HG03460 (cell line): ENCODE data around the gene DHRSX.
"Not testable (repeated sequence)": the region's sequence is repeated elsewhere in the genome, so short reads cannot be mapped to it uniquely, and the experiment has no call there.

ENCODE experiments used
- ATAC-seq: cut with Tn5 transposase; IDR thresholded peaks from one replicate; pipeline ENCODE4 v1.9.1; 2021; ENCODE audit not compliant: unreplicated experiment

The DHRSX gene

GRCh38 chrX:2401590-2402360 is 99.0 kb downstream of the DHRSX start:
- no peak for ATAC-seq

DNA sequence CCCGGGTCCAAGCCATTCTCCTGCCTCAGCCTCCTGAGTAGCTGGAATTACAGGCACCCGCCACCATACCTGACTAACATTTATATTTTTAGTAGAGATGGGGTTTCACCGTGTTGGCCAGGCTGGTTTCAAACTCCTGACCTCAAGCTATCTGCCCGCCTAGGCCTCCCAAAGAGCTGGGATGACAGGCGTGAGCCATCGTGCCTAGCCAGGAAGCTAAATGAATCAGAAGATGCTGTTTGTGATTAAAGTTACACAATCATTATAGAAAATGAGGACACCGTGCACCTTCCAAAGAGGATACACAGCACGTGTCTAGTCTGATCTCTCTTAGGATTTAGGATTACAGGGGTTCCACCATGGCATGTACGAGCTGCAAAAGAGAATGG is 99.6 kb downstream of the DHRSX start:
- no peak for ATAC-seq

DNA sequence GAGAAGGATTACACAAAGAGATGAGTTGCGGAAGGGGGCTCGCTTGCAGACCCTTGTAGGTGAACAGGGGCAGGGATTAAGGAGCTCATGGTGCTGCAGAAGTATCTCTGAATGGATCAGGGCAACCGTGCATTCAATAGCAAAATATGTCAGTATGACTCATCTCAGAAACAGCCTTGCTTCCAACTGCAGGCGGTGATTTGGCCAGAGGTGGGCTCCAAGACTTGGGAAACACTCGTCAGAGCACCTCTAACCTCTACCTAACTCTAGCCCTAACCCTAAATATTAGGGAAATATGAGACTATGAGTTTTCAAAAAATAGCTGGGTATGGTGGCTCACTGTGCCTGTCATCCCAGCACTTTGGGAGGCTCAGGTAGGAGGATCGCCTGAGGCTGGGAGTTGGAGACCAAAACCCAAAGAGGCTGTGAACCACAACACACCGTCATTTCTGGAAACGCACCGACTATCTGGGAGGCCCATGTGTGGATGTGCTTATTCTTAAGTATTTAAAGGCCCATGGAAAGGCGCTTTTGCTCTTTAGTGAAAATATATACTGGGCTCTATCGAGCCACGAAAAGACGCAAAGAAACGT is 102.6 kb downstream of the DHRSX start:
- ATAC-seq, result no peak

- ATAC-seq, result no peak
Observed at GRCh38 chrX:2397229-2398063, 103.3 kb downstream of the DHRSX start.

DNA sequence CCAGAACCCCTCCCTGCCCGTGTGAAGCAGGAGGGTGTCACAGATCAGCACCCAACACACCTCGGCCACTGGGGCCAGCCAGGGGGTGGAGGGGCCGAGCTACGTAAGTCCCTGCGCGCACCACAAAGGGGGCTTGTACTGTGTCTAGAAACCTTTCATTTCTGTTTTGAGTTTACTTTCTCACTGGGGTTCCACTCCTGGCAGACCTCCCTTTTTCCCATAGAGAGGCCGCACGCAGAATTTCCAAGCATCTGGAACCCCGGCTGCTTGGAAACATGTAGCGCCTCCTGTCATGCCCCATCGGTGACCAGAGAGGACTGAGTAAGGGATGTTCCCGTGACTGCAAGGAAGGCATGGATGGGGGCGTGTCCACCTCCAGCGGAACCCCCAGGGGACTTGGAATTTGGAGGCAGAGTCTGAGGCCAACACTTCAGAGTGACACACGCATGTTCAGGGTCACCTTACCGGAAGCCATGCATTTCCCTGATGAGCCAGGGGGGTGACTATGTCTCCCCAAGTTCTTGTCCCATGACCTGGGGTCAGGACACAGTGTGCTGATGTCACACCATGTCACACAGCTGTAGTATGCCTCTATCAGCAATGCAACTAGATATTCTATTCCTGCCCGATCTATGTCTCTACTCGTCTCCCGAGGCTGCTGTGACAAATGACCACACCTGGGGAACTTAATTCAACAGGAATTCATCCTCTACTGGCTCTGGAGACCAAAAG is 105.3 kb downstream of the DHRSX start:
- ATAC-seq, result no peak

DNA sequence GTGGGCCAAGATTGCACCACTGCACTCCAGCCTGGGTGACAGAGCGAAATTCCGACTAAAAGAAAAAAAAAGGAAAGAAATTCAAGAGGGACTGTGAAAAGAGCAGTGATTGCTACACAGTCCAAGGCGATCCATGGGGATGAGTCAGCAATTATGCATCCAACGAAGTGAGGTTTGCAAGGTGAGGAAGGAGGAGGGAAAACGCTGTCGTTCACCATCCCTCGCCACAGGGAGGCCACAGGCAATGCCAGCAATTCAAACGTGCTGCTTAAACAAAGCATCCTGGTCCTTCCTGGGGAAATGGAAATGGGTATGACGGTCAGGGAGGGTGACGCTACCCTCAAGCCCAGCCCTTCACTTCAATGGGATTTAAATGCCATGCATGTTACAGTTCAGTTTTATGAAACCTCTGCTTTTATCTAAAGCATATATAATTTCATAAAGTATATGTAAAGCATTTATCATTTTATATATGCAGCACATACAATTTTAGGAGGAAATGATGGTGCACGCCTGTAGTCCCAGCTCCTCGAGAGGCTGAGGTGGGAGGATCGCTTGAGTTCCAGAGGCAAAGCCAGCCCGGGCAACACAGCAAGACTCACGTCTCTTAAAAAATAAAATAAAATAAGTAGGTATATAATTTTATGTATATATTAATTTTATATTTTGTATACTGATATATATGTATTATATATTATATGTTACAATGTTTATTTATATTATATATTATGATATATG is 108.7 kb downstream of the DHRSX start:
- ATAC-seq, result no peak

GRCh38 chrX:2390754-2391153 is 110.0 kb downstream of the DHRSX start:
- ATAC-seq, result no peak

- not testable (repeated sequence) for ATAC-seq
Observed at GRCh38 chrX:2389731-2390130, 111.0 kb downstream of the DHRSX start.

DNA sequence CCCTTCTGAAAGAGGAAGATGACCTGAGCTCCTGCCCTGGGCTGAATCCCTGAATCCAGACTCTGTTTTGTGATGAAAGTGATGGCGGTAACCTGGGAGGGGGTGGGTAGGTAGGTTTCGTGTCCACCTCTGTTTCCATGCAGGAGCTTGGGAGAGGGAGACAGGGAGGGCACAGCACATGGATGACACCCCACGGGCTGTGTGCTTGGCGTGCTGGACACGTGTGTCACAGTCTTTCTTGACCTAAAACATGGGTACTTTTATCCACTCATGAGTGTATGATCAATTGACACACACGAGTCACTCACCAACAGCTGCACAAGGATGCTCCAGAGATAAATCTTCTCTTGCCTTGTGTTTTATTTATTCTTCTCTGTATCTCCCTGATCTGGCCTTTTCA is 111.5 kb downstream of the DHRSX start:
- ATAC-seq, result no peak

GRCh38 chrX:2388669-2389068 is 112.1 kb downstream of the DHRSX start:
- ATAC-seq, result no peak

- no peak for ATAC-seq
Observed at GRCh38 chrX:2387614-2388239, 113.0 kb downstream of the DHRSX start.

- ATAC-seq, result no peak
Observed at GRCh38 chrX:2385224-2385623, 115.6 kb downstream of the DHRSX start.

- no peak for ATAC-seq
Observed at GRCh38 chrX:2384486-2384885, 116.3 kb downstream of the DHRSX start.

DNA sequence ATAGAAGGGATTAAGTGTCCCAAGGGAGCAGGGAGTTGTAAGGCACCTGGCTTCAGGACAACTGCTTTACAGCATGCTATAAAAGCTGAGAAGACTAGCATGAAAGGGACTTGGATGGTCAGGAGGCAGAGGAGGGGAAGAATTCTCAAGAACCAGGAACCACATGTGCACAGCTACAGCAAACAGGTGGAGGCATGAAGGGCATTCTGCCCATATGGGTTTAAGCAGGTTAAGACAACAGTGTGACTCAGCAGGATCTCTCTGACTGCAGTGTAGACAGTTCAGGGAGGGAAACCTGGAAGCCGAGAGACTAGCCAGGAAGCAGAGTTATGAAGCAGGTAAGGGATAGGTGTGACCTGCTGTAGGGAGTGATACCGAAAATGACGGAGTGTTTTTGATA is 117.0 kb downstream of the DHRSX start:
- ATAC-seq, result no peak

DNA sequence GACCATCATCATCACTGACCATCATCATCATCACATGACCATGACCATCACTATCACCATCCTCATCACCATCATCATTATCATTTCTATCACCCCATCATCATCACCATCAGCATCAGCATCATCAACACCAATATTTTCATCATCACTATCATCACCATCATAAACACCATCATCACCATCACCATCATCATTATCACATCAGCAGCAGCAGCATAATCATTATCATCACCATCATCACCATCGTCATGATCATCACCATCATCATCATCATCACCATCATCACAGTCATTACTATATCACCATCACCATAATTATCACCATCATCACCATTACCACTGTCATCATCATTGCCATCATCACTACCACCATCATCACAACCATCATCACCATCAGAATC is 117.6 kb downstream of the DHRSX start:
- ATAC-seq, result no peak

- ATAC-seq, result not testable (repeated sequence)
Observed at GRCh38 chrX:2382433-2383048, 118.2 kb downstream of the DHRSX start.

DNA sequence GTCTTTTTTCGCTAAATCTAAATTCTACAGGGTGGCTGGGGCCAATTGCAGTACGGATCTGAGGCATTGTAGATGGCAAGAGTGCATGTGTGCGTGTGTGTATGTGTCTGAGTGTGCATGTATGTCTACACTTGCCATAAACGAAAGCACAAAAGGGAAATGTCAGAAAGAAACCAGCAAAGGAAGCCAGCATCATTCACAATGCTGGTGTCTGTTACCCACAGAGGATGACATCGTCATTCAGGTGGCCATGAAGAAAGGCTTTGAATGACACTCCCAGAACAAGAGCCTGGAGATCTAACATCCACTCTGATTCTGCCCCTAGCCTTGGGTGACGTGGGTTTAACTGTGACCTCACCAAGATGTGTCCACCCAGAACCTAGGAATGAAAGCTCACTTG is 124.6 kb downstream of the DHRSX start:
- ATAC-seq, result no peak

GRCh38 chrX:2374086-2374485 is 126.7 kb downstream of the DHRSX start:
- no peak for ATAC-seq

GRCh38 chrX:2373615-2374014 is 127.2 kb downstream of the DHRSX start:
- no peak for ATAC-seq
